GM13976 (cell line): ENCODE results near the gene SLC6A19.

ENCODE experiments used
- DNase-seq: peaks from one replicate; pipeline ENCODE4 v3.0.0; 2012; ENCODE audit warnings: low spot score
- CTCF ChIP-seq: IDR thresholded peaks from 2 replicates; pipeline ENCODE4 v1.5.1; 2012; ENCODE audit warnings: borderline replicate concordance, mild to moderate bottlenecking; ENCODE audit not compliant: insufficient read depth; ENCODE audit errors: extremely low read depth, missing control alignments, control extremely low read depth
- in situ Hi-C: fragments of 300-500 bp; cut with MboI; formaldehyde crosslinking; loops from one replicate; pipeline ENCODE4 v1.12.0; 2022; ENCODE audit warnings: low sequenced_read_pairs, mixed read lengths, inconsistent platforms; ENCODE audit not compliant: unreplicated experiment

The SLC6A19 gene

DNA sequence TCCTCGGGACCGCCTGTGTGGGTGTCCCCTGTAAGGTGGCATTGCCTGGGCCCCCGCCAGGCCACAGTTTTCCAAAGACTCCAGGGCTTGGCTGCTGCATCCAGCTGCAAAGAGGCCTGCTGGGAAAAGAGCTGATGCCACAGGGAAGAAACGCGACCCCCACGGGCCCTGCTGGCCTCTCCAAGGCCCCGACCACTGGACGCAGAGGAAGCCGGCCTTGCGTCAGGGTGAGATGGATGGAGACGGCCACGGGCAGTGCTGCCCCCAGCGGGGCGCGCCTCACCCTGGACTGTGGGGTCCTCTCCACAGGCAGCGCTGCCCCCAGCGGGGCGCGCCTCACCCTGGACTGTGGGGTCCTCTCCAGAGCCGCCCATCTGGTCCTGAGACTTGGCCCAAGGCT, 21.3 kb upstream of the SLC6A19 start:
- in situ Hi-C loops = no loop called here
- TF ChIP-seq CTCF = no peak
- no peak for DNase-seq

DNA sequence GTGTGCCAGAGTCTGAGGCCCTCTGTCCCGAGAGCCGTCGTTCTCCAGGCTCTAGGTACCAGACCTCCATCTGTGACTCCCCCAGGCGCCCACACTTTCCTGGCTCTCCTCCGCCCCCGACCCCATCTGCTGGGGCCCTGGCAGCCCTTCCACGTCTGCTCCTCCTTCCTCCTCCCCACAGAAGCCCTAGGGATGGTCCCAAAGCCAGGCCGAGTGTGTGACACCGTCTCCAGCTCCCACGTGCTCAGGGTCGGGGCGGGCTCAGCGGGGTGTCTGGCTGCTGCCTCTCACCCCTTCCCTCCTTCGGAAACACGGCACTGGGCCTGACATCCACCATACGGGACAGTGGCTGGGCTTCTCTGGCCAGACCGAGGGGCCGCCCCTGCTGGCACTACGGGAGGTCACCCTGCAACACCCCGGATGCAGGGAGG, 20.5 kb upstream of the SLC6A19 start:
- TF ChIP-seq CTCF = no peak
- in situ Hi-C loops = no loop called here
- DNase-seq = no peak

DNA sequence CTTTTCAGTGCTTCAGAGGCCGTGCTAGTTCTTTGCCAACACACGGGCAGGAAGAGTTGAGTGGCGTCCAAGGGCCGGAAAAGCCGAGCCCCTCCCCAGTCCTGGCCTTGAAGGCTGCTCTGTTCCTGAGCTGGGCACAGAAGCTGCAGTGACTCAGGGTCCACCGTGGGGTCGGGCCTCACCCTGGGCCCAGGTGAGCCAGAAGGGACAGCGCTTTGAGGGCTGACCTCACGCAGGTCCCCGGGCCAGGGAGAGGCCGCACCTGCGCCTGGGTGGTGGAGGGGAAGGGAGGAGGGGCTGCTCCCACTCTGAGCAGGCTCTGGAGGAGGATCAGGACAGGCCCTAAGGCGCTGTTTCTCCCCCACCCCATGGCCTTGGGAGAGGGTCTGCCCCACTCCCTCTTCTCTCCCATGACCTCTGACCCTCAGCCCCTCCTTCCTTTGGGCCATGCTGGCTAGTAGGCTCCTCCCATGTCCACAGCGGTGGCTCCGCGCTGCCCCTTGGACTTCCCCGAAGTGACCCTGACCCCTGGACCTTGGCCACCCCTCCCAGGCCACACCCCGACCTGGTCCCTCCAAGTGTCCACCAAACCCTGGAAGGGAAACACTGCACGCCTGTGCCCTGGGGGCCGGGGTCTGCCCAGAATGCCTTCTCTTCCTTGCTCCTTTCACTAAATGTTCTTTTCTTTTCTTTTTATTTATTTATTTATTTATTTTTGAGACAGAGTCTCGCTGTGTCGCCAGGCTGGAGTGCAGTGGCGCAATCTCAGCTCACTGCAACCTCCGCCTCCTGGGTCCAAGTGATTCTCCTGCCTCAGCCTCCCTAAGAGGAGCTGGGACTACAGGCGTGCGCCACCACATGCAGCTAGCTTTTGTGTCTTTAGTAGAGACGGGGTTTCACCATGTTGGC, 19.7 kb upstream of the SLC6A19 start:
- no peak for TF ChIP-seq CTCF
- DNase-seq = no peak
- in situ Hi-C loops = no loop called here

- no peak for TF ChIP-seq CTCF
- in situ Hi-C loops = no loop called here
- no peak for DNase-seq
Measured at GRCh38 chr5:1182360-1182632, 19.1 kb upstream of the SLC6A19 start.

GRCh38 chr5:1182633-1183423, 18.6 kb upstream of the SLC6A19 start:
- no peak for DNase-seq
- no peak for TF ChIP-seq CTCF
- in situ Hi-C loops = no loop called here

- TF ChIP-seq CTCF = no peak
- in situ Hi-C loops = no loop called here
- DNase-seq = no peak
Measured at GRCh38 chr5:1183424-1184162, 17.8 kb upstream of the SLC6A19 start.
